CD4-positive, alpha-beta T cell (primary cell): ENCODE data around the gene SDS. TPM values are rescaled to one million over a fixed set of nuclear protein-coding genes. Genes with fewer than 3 reads are reported as not detected.

Experiments
- ATAC-seq: fragments of 200-7000 bp; cut with Tn5 transposase; one replicate; pipeline ENCODE4 v1.10.0; 2022; ENCODE audit warnings: mild to moderate bottlenecking; ENCODE audit not compliant: poor library complexity
- CTCF ChIA-PET: fragments of 350-600 bp; sonication (Branson Sonifier 250); formaldehyde crosslinking; loops from one replicate; lab custom pipeline; 2021; ENCODE audit warnings: antibody characterized with exemption, inconsistent platforms; lab: Charles Lee
- POLR2A ChIA-PET: fragments of 350-600 bp; sonication (Branson Sonifier 250); formaldehyde crosslinking; loops from one replicate; lab custom pipeline; 2021; ENCODE audit warnings: antibody characterized with exemption, inconsistent platforms; lab: Charles Lee
- DNase-seq, 14 experiments: peaks; one replicate each; pipeline ENCODE4 v3.0.0-alpha.2; 2013 to 2020; ENCODE audit warnings: mixed read lengths in 2 of 14
- H3K27ac ChIP-seq, 2 donors: one replicate each; pipeline versions ENCODE4 v1.5.1 to v1.7.0; 2013; ENCODE audit warnings: low read length in 2 of 2, low read depth in 1 of 2, mild to moderate bottlenecking in 1 of 2
- H3K27me3 ChIP-seq, 2 experiments: 1 replicate in 1 of 2; 2 replicates in 1 of 2; pipeline versions ENCODE4 v1.6.1 to v1.7.0; 2013; ENCODE audit warnings: low read length in 2 of 2, control low read depth in 1 of 2, mild to moderate bottlenecking in 1 of 2, moderate library complexity in 1 of 2; ENCODE audit not compliant: insufficient read depth in 2 of 2, control insufficient read depth in 1 of 2
- H3K36me3 ChIP-seq: one replicate; pipeline ENCODE4 v1.6.1; 2013; ENCODE audit warnings: low read length, control low read depth; ENCODE audit not compliant: insufficient read depth
- H3K4me1 ChIP-seq: one replicate; pipeline ENCODE4 v1.6.1; 2013; ENCODE audit warnings: low read length, control low read depth; ENCODE audit not compliant: insufficient read depth
- H3K4me3 ChIP-seq: one replicate; pipeline ENCODE4 v1.5.1; 2013; ENCODE audit warnings: mild to moderate bottlenecking, low read length, moderate library complexity
- H3K9me3 ChIP-seq, 2 experiments: 1 replicate in 1 of 2; 2 replicates in 1 of 2; pipeline versions ENCODE4 v1.6.1 to v1.7.0; 2013; ENCODE audit warnings: low read length in 2 of 2, mild to moderate bottlenecking in 2 of 2, control low read depth in 1 of 2, moderate library complexity in 1 of 2; ENCODE audit not compliant: control insufficient read depth in 1 of 2, insufficient read depth in 1 of 2
- H3K27ac Mint-ChIP-seq: one replicate; pipeline ENCODE4 v1.8.0; 2020; ENCODE audit warnings: mixed read lengths
- H3K27me3 Mint-ChIP-seq: one replicate; pipeline ENCODE4 v1.8.0; 2021; ENCODE audit warnings: mixed read lengths
- H3K36me3 Mint-ChIP-seq: one replicate; pipeline ENCODE4 v1.8.0; 2021; ENCODE audit warnings: low read depth, mixed read lengths
- H3K4me1 Mint-ChIP-seq: one replicate; pipeline ENCODE4 v1.8.0; 2021; ENCODE audit warnings: low read depth, mixed read lengths
- H3K4me3 Mint-ChIP-seq: one replicate; pipeline ENCODE4 v1.8.0; 2020; ENCODE audit warnings: mild to moderate bottlenecking, mixed read lengths
- H3K9me3 Mint-ChIP-seq: one replicate; pipeline ENCODE4 v1.8.0; 2020; ENCODE audit warnings: mixed read lengths
- intact Hi-C, 2 experiments: fragments of 100-400 bp; cut with DNase I in 1 of 2; cut with micrococcal nuclease in 1 of 2; formaldehyde crosslinking; loops; one replicate each; pipeline versions ENCODE4 v1.15.1 to v1.9.0; 2023 to 2025; cut with DNase I, micrococcal nuclease
- total RNA-seq, 174 experiments: library from RNA in 2 of 174; stranded (reverse) in 2 of 174; gene quantifications; one replicate each; pipeline ENCODE4 v1.2.3 and lab custom pipeline; 2021 to 2026
- TF ChIP-seq, protein P1 (sequence below): fragments of 200-600 bp; IDR thresholded peaks from one replicate; pipeline ENCODE4 v1.8.0; 2022; ENCODE audit warnings: antibody characterized with exemption, mild to moderate bottlenecking

Gene SDS
- total RNA-seq, 2 experiments from 2014 or later: not detected

DNA sequence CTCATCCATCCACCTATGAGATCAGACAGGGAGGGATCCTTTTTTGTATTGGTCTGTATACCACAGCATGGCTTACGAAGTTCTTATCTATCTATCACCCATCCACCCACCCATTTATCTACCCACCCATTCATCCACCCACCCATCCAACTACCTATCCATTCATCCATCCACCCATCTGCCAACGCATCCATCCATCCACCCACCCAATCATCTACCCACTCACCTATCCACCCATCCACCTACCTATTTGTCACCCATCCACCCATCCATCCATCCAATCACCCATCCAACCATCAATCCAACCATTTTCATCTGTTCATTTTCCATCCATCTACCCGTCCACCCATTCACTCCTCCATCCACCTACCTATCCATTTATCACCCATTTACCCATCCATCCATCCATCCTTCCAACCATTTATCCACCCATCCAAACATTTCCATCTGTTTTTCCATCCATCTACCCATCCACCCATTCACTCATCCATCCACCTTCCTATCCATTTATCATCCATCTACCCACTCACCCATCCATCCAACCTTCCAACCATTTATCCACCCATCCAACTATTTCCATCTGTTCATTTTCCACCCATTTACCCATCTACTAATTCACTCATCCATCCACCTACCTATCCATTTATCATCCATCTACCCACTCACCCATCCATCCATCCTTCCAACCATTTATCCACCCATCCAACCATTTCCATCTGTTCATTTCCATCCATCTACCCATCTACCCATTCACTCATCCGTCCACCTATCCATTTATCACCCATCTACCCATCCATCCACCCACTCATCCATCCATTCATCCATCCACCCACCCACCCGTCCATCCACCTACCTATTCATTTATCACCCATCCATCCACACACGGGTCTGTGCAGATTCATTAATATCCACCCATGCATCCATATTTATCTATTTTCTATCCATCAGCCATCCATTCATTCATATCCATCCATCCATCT lies 13.3 kb downstream of the SDS start:
- CTCF ChIA-PET: no interaction called here
- no peak overlapping the region for H3K27ac Mint-ChIP-seq
- H3K27ac ChIP-seq: no peak overlapping the region
- no peaks in the 10 kb centered on the region for H3K27me3 Mint-ChIP-seq
- POLR2A ChIA-PET: no interaction called here
- H3K4me3 Mint-ChIP-seq: no peak overlapping the region
- no peaks in the 10 kb centered on the region for H3K27me3 ChIP-seq
- intact Hi-C loops: no loop called here
- no peak for DNase-seq
- H3K4me3 ChIP-seq: no peak overlapping the region
- no peak for ATAC-seq
- H3K36me3 Mint-ChIP-seq: peaks cover 25% of the 10 kb centered on the region
- H3K9me3 Mint-ChIP-seq: no peaks in the 10 kb centered on the region
- no peaks in the 10 kb centered on the region for H3K4me1 ChIP-seq
- H3K4me1 Mint-ChIP-seq: no peaks in the 10 kb centered on the region
- TF ChIP-seq, protein P1, sequence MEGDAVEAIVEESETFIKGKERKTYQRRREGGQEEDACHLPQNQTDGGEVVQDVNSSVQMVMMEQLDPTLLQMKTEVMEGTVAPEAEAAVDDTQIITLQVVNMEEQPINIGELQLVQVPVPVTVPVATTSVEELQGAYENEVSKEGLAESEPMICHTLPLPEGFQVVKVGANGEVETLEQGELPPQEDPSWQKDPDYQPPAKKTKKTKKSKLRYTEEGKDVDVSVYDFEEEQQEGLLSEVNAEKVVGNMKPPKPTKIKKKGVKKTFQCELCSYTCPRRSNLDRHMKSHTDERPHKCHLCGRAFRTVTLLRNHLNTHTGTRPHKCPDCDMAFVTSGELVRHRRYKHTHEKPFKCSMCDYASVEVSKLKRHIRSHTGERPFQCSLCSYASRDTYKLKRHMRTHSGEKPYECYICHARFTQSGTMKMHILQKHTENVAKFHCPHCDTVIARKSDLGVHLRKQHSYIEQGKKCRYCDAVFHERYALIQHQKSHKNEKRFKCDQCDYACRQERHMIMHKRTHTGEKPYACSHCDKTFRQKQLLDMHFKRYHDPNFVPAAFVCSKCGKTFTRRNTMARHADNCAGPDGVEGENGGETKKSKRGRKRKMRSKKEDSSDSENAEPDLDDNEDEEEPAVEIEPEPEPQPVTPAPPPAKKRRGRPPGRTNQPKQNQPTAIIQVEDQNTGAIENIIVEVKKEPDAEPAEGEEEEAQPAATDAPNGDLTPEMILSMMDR: no peak
- peaks cover 18% of the 10 kb centered on the region for H3K36me3 ChIP-seq
- peaks cover 0 to 8% of the 10 kb centered on the region in 2 experiments for H3K9me3 ChIP-seq

DNA sequence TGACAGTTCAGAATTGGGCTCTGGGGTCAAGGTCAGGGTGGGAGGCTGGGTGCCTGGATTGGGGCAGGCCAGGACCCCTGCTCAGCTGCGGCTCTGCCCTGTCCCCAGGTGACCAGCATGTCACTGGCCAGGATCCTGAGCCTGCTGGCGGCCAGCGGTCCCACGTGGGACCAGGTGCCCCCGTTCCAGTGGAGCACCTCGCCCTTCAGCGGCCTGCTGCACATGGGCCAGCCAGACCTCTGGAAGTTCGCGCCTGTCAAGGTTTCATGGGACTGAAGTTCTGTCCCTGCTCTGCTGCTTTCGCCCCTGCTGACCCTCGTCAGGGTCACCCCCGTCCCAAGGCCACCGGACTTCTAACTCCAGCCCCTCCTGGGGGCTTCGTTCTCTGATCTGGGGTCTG lies 15.3 kb downstream of the SDS start:
- Histone ChIP-seq H3K36me3 (peaks cover 28% of the 10 kb centered on the region), H3K9me3 (peaks cover 0 to 5% of the 10 kb centered on the region in 2 experiments), H3K4me3 (no peak overlapping the region), H3K27ac (no peak overlapping the region), H3K4me1 (no peaks in the 10 kb centered on the region), H3K27me3 (no peaks in the 10 kb centered on the region)
- Mint-ChIP-seq H3K36me3 (peaks cover 37% of the 10 kb centered on the region), H3K27me3 (no peaks in the 10 kb centered on the region), H3K27ac (no peak overlapping the region), H3K9me3 (no peaks in the 10 kb centered on the region), H3K4me1 (no peaks in the 10 kb centered on the region), H3K4me3 (no peak overlapping the region)
- ATAC-seq: no peak
- intact Hi-C loops: no loop called here
- ChIA-PET POLR2A (no interaction called here), CTCF (no interaction called here)
- no peak for DNase-seq
- TF ChIP-seq, protein P1: no peak

DNA sequence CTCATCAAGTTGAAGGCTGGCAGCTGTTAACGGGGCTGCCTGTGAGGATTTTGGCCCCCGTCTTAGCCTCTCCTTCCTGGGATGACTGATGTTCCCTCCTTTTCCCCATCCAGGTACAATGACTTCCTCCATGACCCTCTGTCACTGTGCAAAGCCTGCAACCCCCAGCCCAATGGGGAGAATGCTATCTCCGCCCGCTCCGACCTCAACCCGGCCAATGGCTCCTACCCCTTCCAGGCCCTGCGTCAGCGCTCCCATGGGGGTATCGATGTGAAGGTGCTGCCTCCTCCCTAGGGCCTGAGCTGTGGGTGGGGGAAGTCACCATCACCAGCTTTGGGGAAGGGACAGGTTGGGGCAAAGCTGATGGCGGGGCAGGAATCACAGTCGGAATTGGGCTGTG lies 16.1 kb downstream of the SDS start:
- DNase-seq: no peak
- TF ChIP-seq, protein P1: no peak
- Histone ChIP-seq H3K27me3 (no peaks in the 10 kb centered on the region), H3K36me3 (peaks cover 28% of the 10 kb centered on the region), H3K27ac (no peak overlapping the region), H3K4me3 (no peak overlapping the region), H3K4me1 (no peaks in the 10 kb centered on the region), H3K9me3 (no peaks in the 10 kb centered on the region)
- Mint-ChIP-seq H3K9me3 (no peaks in the 10 kb centered on the region), H3K27ac (no peak overlapping the region), H3K36me3 (peaks cover 37% of the 10 kb centered on the region), H3K4me3 (no peak overlapping the region), H3K4me1 (no peaks in the 10 kb centered on the region), H3K27me3 (no peaks in the 10 kb centered on the region)
- ATAC-seq: no peak
- intact Hi-C loops: no loop called here
- POLR2A ChIA-PET: no interaction called here
- CTCF ChIA-PET: no interaction called here
